Measurements from ENCODE around the gene PLCH1.

The PLCH1 gene

DNA sequence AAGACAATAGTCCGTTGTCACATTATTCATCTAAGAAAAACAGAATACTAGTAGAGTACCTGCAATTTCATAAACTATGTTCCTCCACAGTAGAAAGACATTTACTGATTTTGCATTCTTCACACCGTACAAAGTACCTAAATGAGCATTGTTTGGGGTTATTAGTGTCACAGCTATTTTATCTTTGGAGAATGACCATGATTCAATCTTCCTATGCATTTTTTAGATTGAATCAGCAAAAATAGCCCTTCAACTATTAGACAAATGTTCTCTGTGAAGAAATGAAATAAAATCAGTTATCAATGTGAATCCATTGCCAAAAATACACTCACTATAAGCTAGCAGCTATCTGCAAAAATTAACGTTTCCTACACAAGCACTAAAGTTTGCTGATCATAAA lies 176.6 kb downstream of the PLCH1 start:
- TF ChIP-seq PPARA (CRISPR knock-in tag; IDR thresholded peaks at IDR 0.05; ENCODE audit: borderline replicate concordance) (no peak), ISL1 (CRISPR knock-in tag; IDR thresholded peaks at IDR 0.05) (no peak), ARNTL (CRISPR knock-in tag; IDR thresholded peaks at IDR 0.05; ENCODE audit: borderline replicate concordance, low read depth) (no peak), ZFP30 (CRISPR knock-in tag; IDR thresholded peaks at IDR 0.05) (no peak), TCF4 (CRISPR knock-in tag; IDR thresholded peaks at IDR 0.05; ENCODE audit: borderline replicate concordance) (no peak), ZNF565 (CRISPR knock-in tag; conservative IDR thresholded peaks at IDR 0.05; ENCODE audit: low read depth) (no peak), CSDC2 (CRISPR knock-in tag; IDR thresholded peaks at IDR 0.05) (no peak), ZNF70 (CRISPR knock-in tag; IDR thresholded peaks at IDR 0.05) (no peak), ZC3H10 (CRISPR knock-in tag; IDR thresholded peaks at IDR 0.05) (no peak), TSHZ2 (CRISPR knock-in tag; IDR thresholded peaks at IDR 0.05) (no peak), SNAI2 (CRISPR knock-in tag; IDR thresholded peaks at IDR 0.05) (no peak), BACH2 (CRISPR knock-in tag; IDR thresholded peaks at IDR 0.05; ENCODE audit: borderline replicate concordance) (no peak), OSR1 (CRISPR knock-in tag; IDR thresholded peaks at IDR 0.05) (no peak), RARB (CRISPR knock-in tag; IDR thresholded peaks at IDR 0.05) (no peak), ZNF8 (CRISPR knock-in tag; IDR thresholded peaks at IDR 0.05) (no peak)
- TF ChIP-seq, protein P1, sequence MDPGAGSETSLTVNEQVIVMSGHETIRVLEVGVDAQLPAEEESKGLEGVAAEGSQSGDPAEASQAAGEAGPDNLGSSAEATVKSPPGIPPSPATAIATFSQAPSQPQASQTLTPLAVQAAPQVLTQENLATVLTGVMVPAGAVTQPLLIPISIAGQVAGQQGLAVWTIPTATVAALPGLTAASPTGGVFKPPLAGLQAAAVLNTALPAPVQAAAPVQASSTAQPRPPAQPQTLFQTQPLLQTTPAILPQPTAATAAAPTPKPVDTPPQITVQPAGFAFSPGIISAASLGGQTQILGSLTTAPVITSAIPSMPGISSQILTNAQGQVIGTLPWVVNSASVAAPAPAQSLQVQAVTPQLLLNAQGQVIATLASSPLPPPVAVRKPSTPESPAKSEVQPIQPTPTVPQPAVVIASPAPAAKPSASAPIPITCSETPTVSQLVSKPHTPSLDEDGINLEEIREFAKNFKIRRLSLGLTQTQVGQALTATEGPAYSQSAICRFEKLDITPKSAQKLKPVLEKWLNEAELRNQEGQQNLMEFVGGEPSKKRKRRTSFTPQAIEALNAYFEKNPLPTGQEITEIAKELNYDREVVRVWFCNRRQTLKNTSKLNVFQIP (CRISPR knock-in tag; IDR thresholded peaks at IDR 0.05; ENCODE audit: borderline replicate concordance, low read depth): no peak
- TF ChIP-seq, protein P2, sequence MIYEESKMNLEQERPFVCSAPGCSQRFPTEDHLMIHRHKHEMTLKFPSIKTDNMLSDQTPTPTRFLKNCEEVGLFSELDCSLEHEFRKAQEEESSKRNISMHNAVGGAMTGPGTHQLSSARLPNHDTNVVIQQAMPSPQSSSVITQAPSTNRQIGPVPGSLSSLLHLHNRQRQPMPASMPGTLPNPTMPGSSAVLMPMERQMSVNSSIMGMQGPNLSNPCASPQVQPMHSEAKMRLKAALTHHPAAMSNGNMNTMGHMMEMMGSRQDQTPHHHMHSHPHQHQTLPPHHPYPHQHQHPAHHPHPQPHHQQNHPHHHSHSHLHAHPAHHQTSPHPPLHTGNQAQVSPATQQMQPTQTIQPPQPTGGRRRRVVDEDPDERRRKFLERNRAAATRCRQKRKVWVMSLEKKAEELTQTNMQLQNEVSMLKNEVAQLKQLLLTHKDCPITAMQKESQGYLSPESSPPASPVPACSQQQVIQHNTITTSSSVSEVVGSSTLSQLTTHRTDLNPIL (CRISPR knock-in tag; IDR thresholded peaks at IDR 0.05; ENCODE audit: low read depth): no peak
- ATAC-seq: no peak

- TF ChIP-seq ESRRG (CRISPR knock-in tag; IDR thresholded peaks at IDR 0.05) (no peak), GLIS3 (CRISPR knock-in tag; IDR thresholded peaks at IDR 0.05) (no peak), SNAI2 (CRISPR knock-in tag; IDR thresholded peaks at IDR 0.05) (no peak), ISL1 (CRISPR knock-in tag; IDR thresholded peaks at IDR 0.05) (no peak)
- no peak for ATAC-seq
Measured at GRCh38 chr3:155560594-155560993, 184.3 kb downstream of the PLCH1 start.

DNA sequence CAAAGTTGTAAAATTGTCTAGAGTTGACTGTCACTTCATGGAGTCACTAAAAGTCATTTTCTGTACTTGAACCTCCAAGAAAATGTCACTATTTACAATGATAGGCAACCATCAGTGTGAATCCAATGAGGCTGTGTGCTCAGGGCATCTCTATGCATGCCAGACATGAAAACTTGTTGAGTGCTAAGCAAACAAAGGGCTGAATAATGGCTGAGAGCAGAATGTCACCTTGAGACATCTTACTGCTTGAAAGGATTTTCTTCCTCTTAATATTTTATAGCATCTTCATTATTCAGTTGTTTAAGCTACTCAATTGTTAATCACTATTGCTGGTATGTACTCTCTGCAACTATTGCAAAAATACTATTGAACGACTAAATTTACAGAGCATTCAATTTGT lies 184.7 kb downstream of the PLCH1 start:
- ATAC-seq: no peak
- TF ChIP-seq ZFP3 (CRISPR knock-in tag; IDR thresholded peaks at IDR 0.05) (no peak), PPARA (CRISPR knock-in tag; IDR thresholded peaks at IDR 0.05; ENCODE audit: borderline replicate concordance) (no peak), TOX (CRISPR knock-in tag; IDR thresholded peaks at IDR 0.05; ENCODE audit: borderline replicate concordance) (no peak), RARB (CRISPR knock-in tag; IDR thresholded peaks at IDR 0.05) (no peak), ISL1 (CRISPR knock-in tag; IDR thresholded peaks at IDR 0.05) (no peak), ZFP30 (CRISPR knock-in tag; IDR thresholded peaks at IDR 0.05) (no peak), ARNTL (CRISPR knock-in tag; IDR thresholded peaks at IDR 0.05; ENCODE audit: borderline replicate concordance, low read depth) (no peak), ESRRG (CRISPR knock-in tag; IDR thresholded peaks at IDR 0.05) (no peak), ZNF565 (CRISPR knock-in tag; conservative IDR thresholded peaks at IDR 0.05; ENCODE audit: low read depth) (no peak)
- TF ChIP-seq, protein P1 (CRISPR knock-in tag; IDR thresholded peaks at IDR 0.05; ENCODE audit: borderline replicate concordance, low read depth): no peak
- TF ChIP-seq, protein P2 (CRISPR knock-in tag; IDR thresholded peaks at IDR 0.05; ENCODE audit: low read depth): no peak
- TF ChIP-seq, protein P3, sequence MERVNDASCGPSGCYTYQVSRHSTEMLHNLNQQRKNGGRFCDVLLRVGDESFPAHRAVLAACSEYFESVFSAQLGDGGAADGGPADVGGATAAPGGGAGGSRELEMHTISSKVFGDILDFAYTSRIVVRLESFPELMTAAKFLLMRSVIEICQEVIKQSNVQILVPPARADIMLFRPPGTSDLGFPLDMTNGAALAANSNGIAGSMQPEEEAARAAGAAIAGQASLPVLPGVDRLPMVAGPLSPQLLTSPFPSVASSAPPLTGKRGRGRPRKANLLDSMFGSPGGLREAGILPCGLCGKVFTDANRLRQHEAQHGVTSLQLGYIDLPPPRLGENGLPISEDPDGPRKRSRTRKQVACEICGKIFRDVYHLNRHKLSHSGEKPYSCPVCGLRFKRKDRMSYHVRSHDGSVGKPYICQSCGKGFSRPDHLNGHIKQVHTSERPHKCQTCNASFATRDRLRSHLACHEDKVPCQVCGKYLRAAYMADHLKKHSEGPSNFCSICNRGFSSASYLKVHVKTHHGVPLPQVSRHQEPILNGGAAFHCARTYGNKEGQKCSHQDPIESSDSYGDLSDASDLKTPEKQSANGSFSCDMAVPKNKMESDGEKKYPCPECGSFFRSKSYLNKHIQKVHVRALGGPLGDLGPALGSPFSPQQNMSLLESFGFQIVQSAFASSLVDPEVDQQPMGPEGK (CRISPR knock-in tag; IDR thresholded peaks at IDR 0.05; ENCODE audit: borderline replicate concordance): no peak
